CD4-positive, alpha-beta memory T cell (primary cell): ENCODE data around the gene ARHGAP45. TPM values are rescaled to one million over a fixed set of nuclear protein-coding genes. Genes with fewer than 3 reads are reported as not detected.

ENCODE experiments used
- CTCF ChIA-PET: fragments of 350-600 bp; sonication (Branson Sonifier 250); formaldehyde crosslinking; loops from one replicate; lab custom pipeline; 2021; ENCODE audit warnings: inconsistent platforms; ENCODE audit not compliant: partially characterized antibody; lab: Charles Lee
- POLR2A ChIA-PET: fragments of 350-600 bp; sonication (Branson Sonifier 250); formaldehyde crosslinking; loops from one replicate; lab custom pipeline; 2021; ENCODE audit not compliant: partially characterized antibody; lab: Charles Lee
- DNase-seq, 5 donors: peaks; one replicate each; pipeline versions ENCODE4 v3.0.0 to v3.0.0-alpha.2; 2020 to 2022; ENCODE audit warnings: mixed read lengths in 1 of 5
- H3K27ac ChIP-seq: one replicate; pipeline ENCODE4 v1.7.0; 2013; ENCODE audit warnings: low read depth, low read length
- H3K27me3 ChIP-seq: 2 replicates; pipeline ENCODE4 v1.7.0; 2013; ENCODE audit warnings: mild to moderate bottlenecking, low read length, moderate library complexity; ENCODE audit not compliant: insufficient read depth
- H3K36me3 ChIP-seq: 2 replicates; pipeline ENCODE4 v1.7.0; 2013; ENCODE audit warnings: mild to moderate bottlenecking, low read length, moderate library complexity; ENCODE audit not compliant: insufficient read depth
- H3K4me1 ChIP-seq: 2 replicates; pipeline ENCODE4 v1.7.0; 2013; ENCODE audit warnings: mild to moderate bottlenecking, low read length, moderate library complexity; ENCODE audit not compliant: insufficient read depth
- H3K4me3 ChIP-seq, 2 donors: one replicate each; pipeline ENCODE4 v1.7.0; 2013; ENCODE audit warnings: low read length in 2 of 2, mild to moderate bottlenecking in 1 of 2
- H3K9me3 ChIP-seq, 2 donors: one replicate each; pipeline ENCODE4 v1.7.0; 2013; ENCODE audit warnings: low read length in 2 of 2, control low read depth in 1 of 2; ENCODE audit not compliant: control insufficient read depth in 1 of 2
- H3K27ac Mint-ChIP-seq, 7 donors: one replicate each; pipeline ENCODE4 v1.8.0; 2020 to 2021; ENCODE audit warnings: mixed read lengths in 7 of 7, mild to moderate bottlenecking in 6 of 7, inconsistent platforms in 3 of 7, moderate library complexity in 3 of 7
- H3K27me3 Mint-ChIP-seq, 2 donors: one replicate each; pipeline ENCODE4 v1.8.0; 2020 to 2021; ENCODE audit warnings: mixed read lengths in 2 of 2
- H3K36me3 Mint-ChIP-seq, 2 donors: one replicate each; pipeline ENCODE4 v1.8.0; 2020 to 2021; ENCODE audit warnings: mixed read lengths in 2 of 2, inconsistent platforms in 1 of 2, mild to moderate bottlenecking in 1 of 2
- H3K4me1 Mint-ChIP-seq, 4 donors: one replicate each; pipeline ENCODE4 v1.8.0; 2020 to 2021; ENCODE audit warnings: mixed read lengths in 4 of 4, mild to moderate bottlenecking in 1 of 4
- H3K4me3 Mint-ChIP-seq, 8 donors: one replicate each; pipeline ENCODE4 v1.8.0; 2020 to 2021; ENCODE audit warnings: mixed read lengths in 8 of 8, mild to moderate bottlenecking in 7 of 8, moderate library complexity in 6 of 8, inconsistent platforms in 3 of 8
- H3K9me3 Mint-ChIP-seq, 8 donors: one replicate each; pipeline ENCODE4 v1.8.0; 2020 to 2021; ENCODE audit warnings: mixed read lengths in 8 of 8, mild to moderate bottlenecking in 5 of 8, inconsistent platforms in 3 of 8, moderate library complexity in 1 of 8
- intact Hi-C: fragments of 100-400 bp; cut with micrococcal nuclease; formaldehyde crosslinking; loops from one replicate; pipeline ENCODE4 v1.15.1; 2023
- polyA plus RNA-seq, 2 donors: library from polyadenylated mRNA; unstranded; fragments of 300-500 nt; fragmentation: Illumina TruSeq; gene quantifications; one replicate each; pipeline ENCODE4 v1.2.3, GENCODE V29; 2021
- total RNA-seq, 2 experiments: library from RNA; stranded (reverse); gene quantifications; one replicate each; pipeline ENCODE4 v1.2.3, GENCODE V29; 2021

The ARHGAP45 gene
- total and polyA plus RNA-seq, 4 experiments from 2014 or later = 222 to 836 (median 667) TPM

GRCh38 chr19:1089126-1089771 lies 22.3 kb downstream of the ARHGAP45 start:
- H3K27ac Mint-ChIP-seq = peak overlapping the region in 3 of 7 donors; percentile 22 to 87 (median 48)
- ChIA-PET POLR2A (interaction anchor here (0.5 to 57.1 kb wide), 17 partner anchors 3 to 196 kb away, joined by 3 to 3893 read pairs (median 6); partner anchors contain the start of genes ABCA7, ARHGAP45, CIRBP and CNN2), CTCF (interaction anchor here (0.7 to 17.9 kb wide), 5 partner anchors 10 to 155 kb away, joined by 3 to 219 read pairs (median 3); partner anchors contain the start of genes ARHGAP45 and WDR18)
- peak overlapping the region; percentile 74 for H3K27ac ChIP-seq
- no peaks in the 10 kb centered on the region for H3K9me3 Mint-ChIP-seq
- H3K9me3 ChIP-seq = no peaks in the 10 kb centered on the region
- H3K36me3 ChIP-seq = peaks cover 33% of the 10 kb centered on the region
- no peaks in the 10 kb centered on the region for H3K27me3 ChIP-seq
- peaks cover 63% of the 10 kb centered on the region for H3K4me1 ChIP-seq
- peaks cover 16 to 68% (median 39%) of the 10 kb centered on the region in 4 donors for H3K4me1 Mint-ChIP-seq
- no peaks in the 10 kb centered on the region for H3K27me3 Mint-ChIP-seq
- no peak overlapping the region for H3K4me3 ChIP-seq
- DNase-seq = no peak
- no peak overlapping the region for H3K4me3 Mint-ChIP-seq
- intact Hi-C loops = no loop called here
- peaks cover 17 to 32% of the 10 kb centered on the region in 2 donors for H3K36me3 Mint-ChIP-seq

GRCh38 chr19:1089891-1090290 lies 22.9 kb downstream of the ARHGAP45 start:
- Mint-ChIP-seq H3K27me3 (no peaks in the 10 kb centered on the region), H3K4me3 (no peak overlapping the region), H3K4me1 (peaks cover 18 to 69% (median 41%) of the 10 kb centered on the region in 4 donors), H3K9me3 (no peaks in the 10 kb centered on the region), H3K36me3 (peaks cover 12 to 29% of the 10 kb centered on the region in 2 donors), H3K27ac (peak overlapping the region in 1 of 7 donors; percentile 87)
- ChIA-PET POLR2A (interaction anchor here (0.6 to 57.1 kb wide), 10 partner anchors 4 to 179 kb away, joined by 3 to 3893 read pairs (median 12); partner anchors contain the start of genes ABCA7, ARHGAP45, CIRBP and CNN2), CTCF (interaction anchor here (0.7 to 17.9 kb wide), 3 partner anchors 10 to 105 kb away, joined by 3 to 219 read pairs (median 3); partner anchors contain the start of genes ARHGAP45 and WDR18)
- no peaks in the 10 kb centered on the region for H3K27me3 ChIP-seq
- intact Hi-C loops = loop anchor here (10.0 kb wide), 1 partner anchor 165 kb away; the partner anchor contains the start of gene ARID3A
- peaks cover 27% of the 10 kb centered on the region for H3K36me3 ChIP-seq
- no peak overlapping the region for H3K4me3 ChIP-seq
- H3K4me1 ChIP-seq = peaks cover 59% of the 10 kb centered on the region
- no peak overlapping the region for H3K27ac ChIP-seq
- no peaks in the 10 kb centered on the region for H3K9me3 ChIP-seq
- no peak for DNase-seq

DNA sequence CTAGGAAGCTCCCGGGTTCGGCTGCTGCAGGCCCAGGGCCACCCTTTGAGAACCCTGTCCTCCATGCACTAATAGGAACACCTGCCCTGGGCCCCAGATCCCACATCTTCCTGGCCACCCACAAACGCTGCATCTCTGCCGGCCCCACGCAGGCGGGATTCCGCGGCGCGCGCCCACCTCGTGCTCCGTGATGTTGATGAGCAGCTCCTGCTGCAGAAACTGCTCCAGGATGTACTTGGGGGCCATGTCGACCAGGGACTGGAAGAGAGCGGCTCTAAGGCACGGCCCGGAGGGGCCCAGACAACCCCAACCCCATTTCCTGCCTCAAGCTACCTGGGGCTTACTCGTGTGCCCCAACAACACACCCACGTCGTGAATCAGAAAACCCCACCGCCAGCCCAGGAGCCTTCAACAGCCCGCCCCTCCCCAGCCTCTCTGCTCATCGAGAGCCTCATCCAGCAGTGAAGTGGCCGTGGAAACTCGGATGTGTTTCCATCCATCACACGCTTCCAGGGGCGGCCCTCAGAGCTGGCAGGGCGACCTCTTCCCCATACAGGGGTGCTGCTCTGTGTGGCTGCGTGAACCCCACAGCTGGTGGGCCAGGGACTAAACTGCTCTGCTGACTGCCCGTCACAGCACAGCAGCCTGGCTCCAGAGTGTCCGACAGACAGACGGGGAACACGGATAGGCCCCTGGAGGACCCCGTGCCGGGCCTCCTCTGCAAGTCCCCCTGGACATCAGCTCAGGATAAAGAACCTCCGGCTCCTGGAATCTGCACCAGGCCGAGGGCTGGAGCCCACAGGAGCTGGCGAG lies 24.0 kb downstream of the ARHGAP45 start:
- Mint-ChIP-seq H3K27ac (peak overlapping the region in 4 of 7 donors; percentile 36 to 87 (median 58)), H3K4me3 (peak overlapping the region in 1 of 8 donors; percentile 39), H3K36me3 (peaks cover 4 to 26% of the 10 kb centered on the region in 2 donors), H3K9me3 (no peaks in the 10 kb centered on the region), H3K27me3 (no peaks in the 10 kb centered on the region), H3K4me1 (peaks cover 21 to 68% (median 42%) of the 10 kb centered on the region in 4 donors)
- Histone ChIP-seq H3K36me3 (peaks cover 18% of the 10 kb centered on the region), H3K4me3 (no peak overlapping the region), H3K27ac (no peak overlapping the region), H3K27me3 (no peaks in the 10 kb centered on the region), H3K9me3 (no peaks in the 10 kb centered on the region), H3K4me1 (peaks cover 59% of the 10 kb centered on the region)
- intact Hi-C loops = loop anchor here (10.0 kb wide), 1 partner anchor 166 kb away; the partner anchor contains the start of gene ARID3A
- POLR2A ChIA-PET = interaction anchor here (0.9 to 57.1 kb wide), 8 partner anchors 5 to 178 kb away, joined by 4 to 3893 read pairs (median 12); partner anchors contain the start of genes ABCA7, ARHGAP45, CIRBP and CNN2
- CTCF ChIA-PET = interaction anchor here (17.9 kb wide), 1 partner anchor 25 kb away, joined by 219 read pairs; the partner anchor contains the start of gene ARHGAP45
- no peak for DNase-seq

GRCh38 chr19:1091544-1092175 lies 24.7 kb downstream of the ARHGAP45 start:
- Histone ChIP-seq H3K27me3 (no peaks in the 10 kb centered on the region), H3K4me1 (peaks cover 60% of the 10 kb centered on the region), H3K4me3 (no peak overlapping the region), H3K36me3 (peaks cover 11% of the 10 kb centered on the region), H3K27ac (no peak overlapping the region), H3K9me3 (no peaks in the 10 kb centered on the region)
- Mint-ChIP-seq H3K27ac (peak overlapping the region in 2 of 7 donors; percentile 35 to 66), H3K4me1 (peaks cover 25 to 68% (median 47%) of the 10 kb centered on the region in 4 donors), H3K9me3 (no peaks in the 10 kb centered on the region), H3K4me3 (peak overlapping the region in 2 of 8 donors; percentile 21 to 25), H3K36me3 (peaks cover 4 to 22% of the 10 kb centered on the region in 2 donors), H3K27me3 (no peaks in the 10 kb centered on the region)
- ChIA-PET CTCF (interaction anchor here (17.9 kb wide), 1 partner anchor 25 kb away, joined by 219 read pairs; the partner anchor contains the start of gene ARHGAP45), POLR2A (interaction anchor here (1.3 to 57.1 kb wide), 4 partner anchors 6 to 101 kb away, joined by 5 to 3893 read pairs (median 2461); partner anchors contain the start of genes ABCA7, ARHGAP45, CNN2 and GPX4)
- intact Hi-C loops = loop anchor here (10.0 kb wide), 1 partner anchor 167 kb away; the partner anchor contains the start of gene ARID3A
- no peak for DNase-seq

DNA sequence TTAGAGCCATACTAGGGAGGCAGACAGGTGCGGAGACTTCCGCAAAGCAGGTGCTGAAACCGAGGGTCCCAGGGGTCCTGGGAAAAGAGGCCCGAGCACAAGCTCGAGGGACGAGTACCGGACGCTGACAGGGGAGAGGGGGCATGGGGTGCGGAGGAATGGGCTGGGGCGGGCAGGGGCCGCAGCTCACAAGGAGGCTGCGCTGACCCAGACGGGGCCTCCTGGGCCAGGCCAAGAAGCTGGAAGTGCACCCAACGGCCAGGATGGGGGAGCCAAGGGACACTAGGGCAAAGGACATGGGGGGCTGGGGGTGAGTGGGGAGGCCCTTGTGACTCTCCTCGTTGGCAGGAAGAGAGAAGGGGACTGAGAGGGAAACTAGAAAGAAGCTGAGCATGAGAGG lies 26.4 kb downstream of the ARHGAP45 start:
- Histone ChIP-seq H3K4me3 (no peak overlapping the region), H3K27ac (no peak overlapping the region), H3K27me3 (no peaks in the 10 kb centered on the region), H3K4me1 (peaks cover 45% of the 10 kb centered on the region), H3K36me3 (peaks cover 7% of the 10 kb centered on the region), H3K9me3 (no peaks in the 10 kb centered on the region)
- peaks cover 0 to 14% of the 10 kb centered on the region in 2 donors for H3K36me3 Mint-ChIP-seq
- no peaks in the 10 kb centered on the region for H3K27me3 Mint-ChIP-seq
- ChIA-PET POLR2A (interaction anchor here (0.7 to 47.8 kb wide), 10 partner anchors 10 to 176 kb away, joined by 3 to 3893 read pairs (median 5); partner anchors contain the start of genes ABCA7, ARHGAP45, CIRBP and CNN2), CTCF (interaction anchor here (1.0 to 2.3 kb wide), 2 partner anchors 26 to 28 kb away, joined by 3 to 9 read pairs; no protein-coding TSS in a partner anchor)
- DNase-seq = no peak
- peak overlapping the region in 5 of 7 donors; percentile 6 to 91 (median 80) for H3K27ac Mint-ChIP-seq
- peaks cover 20 to 62% (median 42%) of the 10 kb centered on the region in 4 donors for H3K4me1 Mint-ChIP-seq
- no peaks in the 10 kb centered on the region for H3K9me3 Mint-ChIP-seq
- intact Hi-C loops = loop anchor here (10.0 kb wide), 1 partner anchor 169 kb away; the partner anchor contains the start of gene ARID3A
- H3K4me3 Mint-ChIP-seq = peak overlapping the region; percentile 12 to 96 (median 90)
